Osteocyte (in vitro differentiated cells): ENCODE results near the gene NGRN. TPM values are rescaled to one million over a fixed set of nuclear protein-coding genes. Genes with fewer than 3 reads are reported as not detected.
"Not testable (repeated sequence)": the region's sequence is repeated elsewhere in the genome, so short reads cannot be mapped to it uniquely, and the experiment has no call there.

ENCODE experiments used
- DNase-seq: peaks from one replicate; pipeline ENCODE4 v3.0.0; 2021; ENCODE audit warnings: mixed read lengths; ENCODE audit not compliant: unreplicated experiment; ENCODE audit errors: extremely low spot score
- H3K27ac Mint-ChIP-seq: one replicate; pipeline ENCODE4 v1.8.0; 2021; ENCODE audit warnings: mild to moderate bottlenecking, mixed read lengths; ENCODE audit not compliant: unreplicated experiment
- H3K27me3 Mint-ChIP-seq: one replicate; pipeline ENCODE4 v1.8.0; 2021; ENCODE audit warnings: mixed read lengths; ENCODE audit not compliant: unreplicated experiment
- H3K36me3 Mint-ChIP-seq: one replicate; pipeline ENCODE4 v1.8.0; 2021; ENCODE audit warnings: mixed read lengths; ENCODE audit not compliant: unreplicated experiment
- H3K4me1 Mint-ChIP-seq: one replicate; pipeline ENCODE4 v1.8.0; 2021; ENCODE audit warnings: mixed read lengths; ENCODE audit not compliant: unreplicated experiment
- H3K4me3 Mint-ChIP-seq: one replicate; pipeline ENCODE4 v1.8.0; 2021; ENCODE audit warnings: mild to moderate bottlenecking, moderate library complexity, mixed read lengths; ENCODE audit not compliant: unreplicated experiment
- H3K9me3 Mint-ChIP-seq: one replicate; pipeline ENCODE4 v1.8.0; 2021; ENCODE audit warnings: mixed read lengths; ENCODE audit not compliant: unreplicated experiment
- CTCF ChIP-seq: fragments of 200-600 bp; sonication (generic); IDR thresholded peaks from 2 replicates; pipeline ENCODE4 v1.5.0; 2021; ENCODE audit warnings: antibody characterized with exemption, mild to moderate bottlenecking, moderate library complexity
- total RNA-seq: library from RNA; stranded (reverse); gene quantifications from 2 replicates; pipeline ENCODE4 v1.2.1, GENCODE V29; 2021

The NGRN gene
- total RNA-seq, 1 donor from 2014 or later, result 92.3 TPM

- Mint-ChIP-seq H3K36me3 (no peaks in the 10 kb centered on the region), H3K27me3 (no peaks in the 10 kb centered on the region), H3K27ac (no peak overlapping the region), H3K9me3 (no peaks in the 10 kb centered on the region), H3K4me3 (no peak overlapping the region), H3K4me1 (peaks cover 11% of the 10 kb centered on the region)
- TF ChIP-seq CTCF, result no peak
- DNase-seq, result peak; percentile 40
These were observed 35.1 kb downstream of the NGRN start for GRCh38 chr15:90300541-90300940.

GRCh38 chr15:90300988-90301706, 35.7 kb downstream of the NGRN start:
- Mint-ChIP-seq H3K9me3 (no peaks in the 10 kb centered on the region), H3K4me3 (no peak overlapping the region), H3K4me1 (peaks cover 9% of the 10 kb centered on the region), H3K27me3 (no peaks in the 10 kb centered on the region), H3K36me3 (no peaks in the 10 kb centered on the region), H3K27ac (no peak overlapping the region)
- DNase-seq, result peak; percentile 86
- TF ChIP-seq CTCF, result peak; percentile 73

GRCh38 chr15:90301707-90302300, 36.3 kb downstream of the NGRN start:
- no peaks in the 10 kb centered on the region for H3K36me3 Mint-ChIP-seq

GRCh38 chr15:90305355-90305754, 39.9 kb downstream of the NGRN start:
- not testable (repeated sequence) for H3K36me3 Mint-ChIP-seq, H3K27ac Mint-ChIP-seq, H3K4me3 Mint-ChIP-seq, H3K27me3 Mint-ChIP-seq, H3K9me3 Mint-ChIP-seq, H3K4me1 Mint-ChIP-seq
- DNase-seq, result peak; percentile 57

More at GRCh38 chr15:90301707-90302300, 36.3 kb downstream of the NGRN start:
- DNase-seq, result peak; percentile 32
- Mint-ChIP-seq H3K4me3 (no peak overlapping the region), H3K27ac (no peak overlapping the region), H3K4me1 (peaks cover 5% of the 10 kb centered on the region), H3K9me3 (no peaks in the 10 kb centered on the region), H3K27me3 (no peaks in the 10 kb centered on the region)
- no peak for TF ChIP-seq CTCF

GRCh38 chr15:90305932-90306331, 40.5 kb downstream of the NGRN start:
- H3K4me3 Mint-ChIP-seq, result no peak overlapping the region
- H3K4me1 Mint-ChIP-seq, result peaks cover 3% of the 10 kb centered on the region
- peak; percentile 7 for DNase-seq
- no peak for TF ChIP-seq CTCF
- peaks cover 3% of the 10 kb centered on the region for H3K27me3 Mint-ChIP-seq
- H3K36me3 Mint-ChIP-seq, result no peaks in the 10 kb centered on the region
- no peak overlapping the region for H3K27ac Mint-ChIP-seq
- H3K9me3 Mint-ChIP-seq, result no peaks in the 10 kb centered on the region
